H1 (cell line): ENCODE measurements around the gene MIA3. TPM values are rescaled to one million over a fixed set of nuclear protein-coding genes. Genes with fewer than 3 reads are reported as not detected.

Experiments used
- CTCF ChIA-PET: fragments of 300-600 bp; sonication (Branson Sonifier 250); formaldehyde crosslinking; loops from one replicate; lab custom pipeline; 2021; ENCODE audit not compliant: partially characterized antibody; lab: Charles Lee
- POLR2A ChIA-PET: fragments of 300-600 bp; sonication (Branson Sonifier 250); formaldehyde crosslinking; loops from one replicate; lab custom pipeline; 2021; ENCODE audit warnings: inconsistent platforms; ENCODE audit not compliant: partially characterized antibody; lab: Charles Lee
- DNase-seq, 2 experiments: peaks; one replicate each; pipeline versions ENCODE4 v3.0.0 to v3.0.0-alpha.2; 2010 to 2022; ENCODE audit warnings: low spot score in 2 of 2, low read depth in 1 of 2, mixed read lengths in 1 of 2
- FAIRE-seq: peaks from 2 replicates; lab custom pipeline; 2011; peaks lifted over from hg19 to GRCh38; lab: Jason Lieb, UNC
- H2AFZ ChIP-seq: 2 replicates; pipeline ENCODE4 v1.8.1; 2012; ENCODE audit warnings: low read length, inconsistent platforms
- H2AK5ac ChIP-seq: 2 replicates; pipeline ENCODE4 v1.6.1; 2013; ENCODE audit warnings: low read depth, low read length
- H2BK120ac ChIP-seq: replicated peaks from 2 replicates; pipeline ENCODE3; 2013; ENCODE audit warnings: low read depth, low read length, inconsistent platforms
- H2BK12ac ChIP-seq: 2 replicates; pipeline ENCODE4 v1.6.1; 2013; ENCODE audit warnings: low read depth, low read length
- H2BK15ac ChIP-seq: 2 replicates; pipeline ENCODE4 v1.6.1; 2013; ENCODE audit warnings: low read length
- H2BK20ac ChIP-seq: 2 replicates; pipeline ENCODE4 v1.6.1; 2013; ENCODE audit warnings: low read length
- H2BK5ac ChIP-seq: 2 replicates; pipeline ENCODE4 v1.6.1; 2013; ENCODE audit warnings: low read depth, low read length
- H3K14ac ChIP-seq: 2 replicates; pipeline ENCODE4 v1.6.1; 2013; ENCODE audit warnings: inconsistent platforms; ENCODE audit not compliant: insufficient read length
- H3K18ac ChIP-seq: 2 replicates; pipeline ENCODE4 v1.6.1; 2013; ENCODE audit warnings: low read length; ENCODE audit errors: extremely low read depth
- H3K23ac ChIP-seq: 2 replicates; pipeline ENCODE4 v1.6.1; 2013; ENCODE audit warnings: inconsistent platforms; ENCODE audit not compliant: insufficient read length
- H3K23me2 ChIP-seq: 2 replicates; pipeline ENCODE4 v1.6.1; 2013; ENCODE audit warnings: low read depth, low read length
- H3K27ac ChIP-seq: 2 replicates; pipeline ENCODE4 v1.6.1; 2011; ENCODE audit warnings: low read depth, low read length, inconsistent platforms
- H3K27me3 ChIP-seq, 4 experiments: replicated peaks in 1 of 4; 1 replicate in 1 of 4; 2 replicates in 3 of 4; pipeline versions ENCODE4 v1.6.1 to v1.8.1; 2011 to 2013; ENCODE audit warnings: low read length in 3 of 4, mild to moderate bottlenecking in 3 of 4, inconsistent platforms in 2 of 4, mixed read lengths in 2 of 4, moderate library complexity in 1 of 4; ENCODE audit not compliant: control insufficient read depth in 3 of 4, insufficient read depth in 3 of 4; ENCODE audit errors: extremely low read depth in 1 of 4
- H3K36me3 ChIP-seq, 4 experiments: 2 replicates each; pipeline versions ENCODE4 v1.6.1 to v1.8.1; 2011 to 2013; ENCODE audit warnings: mild to moderate bottlenecking in 4 of 4, low read length in 3 of 4, moderate library complexity in 2 of 4, control low read depth in 1 of 4, inconsistent platforms in 1 of 4; ENCODE audit not compliant: insufficient read depth in 4 of 4, control insufficient read depth in 2 of 4
- H3K4ac ChIP-seq: replicated peaks from 2 replicates; pipeline ENCODE3; 2013; ENCODE audit warnings: low read length, low read depth, mixed read lengths, inconsistent platforms; ENCODE audit not compliant: insufficient read length
- H3K4me1 ChIP-seq, 4 experiments: replicated peaks in 1 of 4; 1 replicate in 1 of 4; 2 replicates in 3 of 4; pipeline versions ENCODE4 v1.6.1 to v1.8.1; 2011 to 2013; ENCODE audit warnings: low read length in 3 of 4, inconsistent platforms in 2 of 4, mixed read lengths in 1 of 4; ENCODE audit not compliant: insufficient read depth in 4 of 4, control insufficient read depth in 3 of 4
- H3K4me2 ChIP-seq, 2 experiments: 2 replicates each; pipeline versions ENCODE4 v1.6.1 to v1.8.1; 2011 to 2013; ENCODE audit warnings: low read depth in 2 of 2, low read length in 2 of 2, control low read depth in 1 of 2, inconsistent platforms in 1 of 2, mild to moderate bottlenecking in 1 of 2; ENCODE audit not compliant: insufficient read depth in 1 of 2
- H3K4me3 ChIP-seq, 4 experiments: fragments of 200-600, 300-600 bp in 1 of 4; sonication (generic), shearing (Covaris generic), sonication (Bioruptor Twin) in 1 of 4; 2 replicates each; pipeline versions ENCODE4 v1.5.1 to v1.8.1; 2011 to 2016; ENCODE audit warnings: low read length in 4 of 4, low read depth in 3 of 4, control low read depth in 2 of 4, inconsistent platforms in 2 of 4, mild to moderate bottlenecking in 2 of 4, mixed read lengths in 1 of 4, moderate library complexity in 1 of 4; ENCODE audit not compliant: insufficient read depth in 2 of 4; ENCODE audit errors: extremely low read depth in 1 of 4
- H3K56ac ChIP-seq: replicated peaks from 2 replicates; pipeline ENCODE3; 2013; ENCODE audit warnings: low read depth, mild to moderate bottlenecking, mixed read lengths, low read length, inconsistent platforms; ENCODE audit not compliant: insufficient read length
- H3K79me1 ChIP-seq: 2 replicates; pipeline ENCODE4 v1.6.1; 2013; ENCODE audit warnings: low read depth, low read length, control low read depth
- H3K79me2 ChIP-seq, 2 experiments: 2 replicates each; pipeline versions ENCODE4 v1.6.1 to v1.8.1; 2012 to 2013; ENCODE audit warnings: low read length in 2 of 2, mild to moderate bottlenecking in 2 of 2, inconsistent platforms in 1 of 2; ENCODE audit not compliant: insufficient read depth in 2 of 2, control insufficient read depth in 1 of 2
- H3K9ac ChIP-seq, 4 experiments: replicated peaks in 1 of 4; 1 replicate in 1 of 4; 2 replicates in 3 of 4; pipeline versions ENCODE4 v1.6.1 to v1.8.1; 2011 to 2013; ENCODE audit warnings: low read depth in 3 of 4, low read length in 3 of 4, control low read depth in 2 of 4, mild to moderate bottlenecking in 2 of 4, moderate library complexity in 2 of 4, inconsistent platforms in 1 of 4; ENCODE audit errors: extremely low read depth in 1 of 4
- H3K9me3 ChIP-seq, 2 experiments: 2 replicates each; pipeline versions ENCODE4 v1.6.1 to v1.8.1; 2012 to 2013; ENCODE audit warnings: mild to moderate bottlenecking in 2 of 2, moderate library complexity in 2 of 2, control low read depth in 1 of 2, inconsistent platforms in 1 of 2, low read depth in 1 of 2, low read length in 1 of 2, mixed read lengths in 1 of 2; ENCODE audit not compliant: insufficient read depth in 2 of 2
- H4K20me1 ChIP-seq, 2 experiments: replicated peaks in 1 of 2; 2 replicates each; pipeline versions ENCODE3 to v1.8.1; 2011 to 2013; ENCODE audit warnings: inconsistent platforms in 2 of 2, low read length in 2 of 2, mild to moderate bottlenecking in 1 of 2; ENCODE audit not compliant: insufficient read depth in 2 of 2, control insufficient read depth in 1 of 2
- H4K5ac ChIP-seq: 2 replicates; pipeline ENCODE4 v1.6.1; 2013; ENCODE audit warnings: low read length, low read depth, mixed read lengths, inconsistent platforms; ENCODE audit not compliant: insufficient read length
- H4K8ac ChIP-seq: 2 replicates; pipeline ENCODE4 v1.8.0; 2013; ENCODE audit warnings: mild to moderate bottlenecking, moderate library complexity, low read length, inconsistent platforms; ENCODE audit not compliant: insufficient read depth; ENCODE audit errors: extremely low read depth
- H4K91ac ChIP-seq: replicated peaks from 2 replicates; pipeline ENCODE3; 2013; ENCODE audit warnings: low read length, mixed read lengths, inconsistent platforms; ENCODE audit not compliant: insufficient read length
- ASH2L ChIP-seq: fragments of 200-600, 300-600 bp; sonication (generic); IDR thresholded peaks from one replicate; pipeline ENCODE4 v1.7.1; 2017; ENCODE audit warnings: low read length
- CBX5 ChIP-seq: fragments of 300-800, 300-1000 bp; sonication (generic); IDR thresholded peaks from 2 replicates; pipeline ENCODE4 v1.7.1; 2016; ENCODE audit warnings: antibody characterized with exemption, low read length, low read depth
- KDM4A ChIP-seq: IDR thresholded peaks from one replicate; pipeline ENCODE4 v1.7.1; 2012; ENCODE audit warnings: low read depth, mild to moderate bottlenecking, moderate library complexity, low read length, inconsistent platforms; ENCODE audit not compliant: severe bottlenecking
- POU5F1 ChIP-seq: IDR thresholded peaks from 2 replicates; pipeline ENCODE4 v1.6.1; 2011; ENCODE audit warnings: low read depth, mild to moderate bottlenecking, low read length, moderate library complexity
- RAD21 ChIP-seq, 2 experiments: IDR thresholded peaks in 1 of 2; conservative IDR thresholded peaks in 1 of 2; 2 replicates each; pipeline ENCODE4 v1.6.1; 2011; ENCODE audit warnings: low read depth in 2 of 2, low read length in 2 of 2, improper control_type of control experiment in 1 of 2, inconsistent platforms in 1 of 2, mild to moderate bottlenecking in 1 of 2, moderate library complexity in 1 of 2
- SAP30 ChIP-seq: fragments of 300-600 bp; sonication (generic); IDR thresholded peaks from 2 replicates; pipeline ENCODE4 v1.7.1; 2012; ENCODE audit warnings: low read length, moderate library complexity, mild to moderate bottlenecking, inconsistent platforms; ENCODE audit not compliant: insufficient read depth, insufficient replicate concordance
- SIN3A ChIP-seq, 2 experiments: IDR thresholded peaks in 1 of 2; conservative IDR thresholded peaks in 1 of 2; 2 replicates each; pipeline ENCODE4 v1.6.1; 2011 to 2012; ENCODE audit warnings: low read length in 2 of 2, improper control_type of control experiment in 1 of 2, low read depth in 1 of 2, mild to moderate bottlenecking in 1 of 2
- SRF ChIP-seq: IDR thresholded peaks from 2 replicates; pipeline ENCODE4 v1.6.1; 2011; ENCODE audit warnings: mild to moderate bottlenecking, low read depth, low read length, moderate library complexity
- TBP ChIP-seq: IDR thresholded peaks from 2 replicates; pipeline ENCODE4 v1.6.1; 2011; ENCODE audit warnings: low read depth, low read length, improper control_type of control experiment
- TEAD4 ChIP-seq: IDR thresholded peaks from 2 replicates; pipeline ENCODE4 v1.6.1; 2012; ENCODE audit warnings: low read depth, low read length, inconsistent platforms, mixed read lengths
- YY1 ChIP-seq: IDR thresholded peaks from 2 replicates; pipeline ENCODE4 v1.6.1; 2011; ENCODE audit warnings: low read depth, mild to moderate bottlenecking, low read length
- WGBS, 2 experiments: shearing (Covaris generic) in 1 of 2; methylation state at CpG; one replicate each; pipeline versions ENCODE4 v1.1.6 to v1.1.7; 2013 to 2015; ENCODE audit warnings: low lambda C conversion rate in 2 of 2, mixed read lengths in 2 of 2, inconsistent platforms in 1 of 2, low coverage in 1 of 2, missing lambda C conversion rate in 1 of 2; ENCODE audit not compliant: insufficient replicate concordance in 2 of 2, insufficient coverage in 1 of 2, insufficient read length in 1 of 2; ENCODE audit errors: extremely low coverage in 1 of 2, missing lambda C conversion rate in 1 of 2; 5-methylcytosine and 5-hydroxymethylcytosine counted together
- polyA plus RNA-seq, 7 experiments: library from polyadenylated mRNA; depleted of rRNA in 3 of 7; stranded (reverse) in 5 of 7; unstranded in 2 of 7; fragments of >200 nt in 5 of 7; fragments of 200-250 nt in 2 of 7; gene quantifications; 1 replicate in 5 of 7; 2 replicates in 1 of 7; 4 replicates in 1 of 7; pipeline versions ENCODE4 v1.2.1 to v1.2.3, GENCODE V29; 2011 to 2013; ENCODE audit warnings: missing spikeins in 2 of 7, mixed read lengths in 2 of 7
- total RNA-seq: library from RNA; stranded (reverse); fragmentation: NEBNext Ultra II Directional; extraction: Animal tissue kit (Norgen Biotek cat#: 25700); gene quantifications from 2 replicates; pipeline ENCODE4 v1.2.1, GENCODE V29; 2021
- TF ChIP-seq, protein P1 (sequence below): IDR thresholded peaks from 2 replicates; pipeline ENCODE4 v1.6.1; 2012; ENCODE audit warnings: low read length, inconsistent platforms

Gene MIA3
- total and polyA plus RNA-seq, 2 of the 8 experiments (the other 6 are each of a cell fraction or from before 2014, with no cell fraction given), result 69.0 to 105 TPM

DNA sequence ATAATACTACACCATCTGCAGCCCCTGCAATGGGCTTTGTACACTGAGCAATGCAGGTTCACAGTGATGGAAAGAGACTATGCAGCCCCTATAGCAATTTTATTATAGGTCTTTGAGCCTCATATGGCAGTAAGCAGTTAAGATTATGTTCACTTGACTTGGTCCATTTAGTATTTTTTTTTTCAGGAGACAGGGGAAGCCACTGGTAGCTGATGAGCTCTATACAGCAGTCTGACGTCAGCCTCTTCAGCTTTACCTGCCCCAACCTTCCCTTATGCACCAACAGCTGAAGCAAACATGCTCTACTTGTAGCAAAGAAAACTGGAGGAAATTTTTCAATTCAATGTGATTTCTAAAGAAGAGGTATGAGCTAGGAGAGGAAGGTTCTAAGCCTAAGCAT, 62.2 kb downstream of the MIA3 start:
- Histone ChIP-seq H3K4ac (no peak overlapping the region), H3K79me1 (no peaks in the 10 kb centered on the region), H3K9me3 (no peaks in the 10 kb centered on the region)
- TF ChIP-seq KDM4A (no peak), TBP (no peak), SAP30 (no peak), RAD21 (IDR thresholded peaks at IDR 0.05 in 1 of 2, conservative IDR thresholded peaks at IDR 0.05 in 1 of 2; ENCODE audit: low read depth in 2 of 2, low read length in 2 of 2) (no peak), YY1 (no peak), POU5F1 (no peak), CBX5 (no peak), SIN3A (conservative IDR thresholded peaks at IDR 0.05 in 1 of 2, IDR thresholded peaks at IDR 0.05 in 1 of 2; ENCODE audit: low read depth in 1 of 2, low read length in 2 of 2) (no peak), ASH2L (no peak), TEAD4 (no peak), SRF (no peak)
- TF ChIP-seq, protein P1, sequence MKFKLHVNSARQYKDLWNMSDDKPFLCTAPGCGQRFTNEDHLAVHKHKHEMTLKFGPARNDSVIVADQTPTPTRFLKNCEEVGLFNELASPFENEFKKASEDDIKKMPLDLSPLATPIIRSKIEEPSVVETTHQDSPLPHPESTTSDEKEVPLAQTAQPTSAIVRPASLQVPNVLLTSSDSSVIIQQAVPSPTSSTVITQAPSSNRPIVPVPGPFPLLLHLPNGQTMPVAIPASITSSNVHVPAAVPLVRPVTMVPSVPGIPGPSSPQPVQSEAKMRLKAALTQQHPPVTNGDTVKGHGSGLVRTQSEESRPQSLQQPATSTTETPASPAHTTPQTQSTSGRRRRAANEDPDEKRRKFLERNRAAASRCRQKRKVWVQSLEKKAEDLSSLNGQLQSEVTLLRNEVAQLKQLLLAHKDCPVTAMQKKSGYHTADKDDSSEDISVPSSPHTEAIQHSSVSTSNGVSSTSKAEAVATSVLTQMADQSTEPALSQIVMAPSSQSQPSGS, result no peak

More for the DNA sequence above, 62.2 kb downstream of the MIA3 start:
- H4K91ac ChIP-seq, result no peak overlapping the region
- no peaks in the 10 kb centered on the region for H4K20me1 ChIP-seq
- H2BK15ac ChIP-seq, result no peak overlapping the region
- no peak overlapping the region for H3K18ac ChIP-seq
- H3K36me3 ChIP-seq, result peaks cover 0 to 15% (median 5%) of the 10 kb centered on the region in 4 experiments; a peak in 3 of 8 replicates
- ChIA-PET POLR2A (interaction anchor here (1.5 kb wide), 1 partner anchor 9 kb away, joined by 4 read pairs; no protein-coding TSS in a partner anchor), CTCF (interaction anchor here (1.2 to 1.6 kb wide), 3 partner anchors 9 to 444 kb away, joined by 3 to 8 read pairs (median 4); no protein-coding TSS in a partner anchor)
- H2BK12ac ChIP-seq, result no peak overlapping the region
- H3K4me2 ChIP-seq, result no peak overlapping the region
- H3K27ac ChIP-seq, result no peak overlapping the region
- no peak overlapping the region for H2AFZ ChIP-seq
- H3K4me3 ChIP-seq, result no peak overlapping the region
- no peak overlapping the region for H3K9ac ChIP-seq
- no peak overlapping the region for H3K56ac ChIP-seq
- WGBS, 2 experiments, result 64% methylated on average over 1 of the region's 1 CpG; no CpG with 5 or more reads in 1 of the 2 experiments
- H4K8ac ChIP-seq, result no peak overlapping the region
- H2BK120ac ChIP-seq, result no peak overlapping the region
- no peak overlapping the region for H3K23ac ChIP-seq
- no peak overlapping the region for H2BK5ac ChIP-seq
- no peak overlapping the region for H2BK20ac ChIP-seq
- no peaks in the 10 kb centered on the region for H3K23me2 ChIP-seq
- FAIRE-seq (no peak), DNase-seq (no peak)
- no peaks in the 10 kb centered on the region for H3K79me2 ChIP-seq
- H2AK5ac ChIP-seq, result no peak overlapping the region
- no peak overlapping the region for H4K5ac ChIP-seq
- H3K14ac ChIP-seq, result no peak overlapping the region
- no peaks in the 10 kb centered on the region for H3K4me1 ChIP-seq
- no peaks in the 10 kb centered on the region for H3K27me3 ChIP-seq
